WERI-Rb-1 (cell line): ENCODE data around the gene LRFN2.

Experiments used
- DNase-seq: peaks from one replicate; pipeline ENCODE4 v3.0.0-alpha.2; 2020
- H3K27ac ChIP-seq: fragments of 250-450 bp; sonication (Bioruptor Pico); 2 replicates; pipeline ENCODE4 v1.5.1; 2020; ENCODE audit warnings: mild to moderate bottlenecking, moderate library complexity
- H3K27me3 ChIP-seq: fragments of 250-450 bp; sonication (Bioruptor Pico); 2 replicates; pipeline ENCODE4 v1.5.1; 2021; ENCODE audit warnings: mild to moderate bottlenecking, low read depth, moderate library complexity; ENCODE audit not compliant: insufficient read depth, severe bottlenecking
- H3K36me3 ChIP-seq: fragments of 250-450 bp; sonication (Bioruptor Pico); 2 replicates; pipeline ENCODE4 v1.5.1; 2020; ENCODE audit warnings: mild to moderate bottlenecking, moderate library complexity
- H3K4me3 ChIP-seq: 2 replicates; pipeline ENCODE4 v1.5.1; 2011; ENCODE audit warnings: low read depth, mild to moderate bottlenecking, control low read depth, low read length
- H3K9me3 ChIP-seq: fragments of 250-450 bp; sonication (Bioruptor Pico); 2 replicates; pipeline ENCODE4 v1.5.1; 2021; ENCODE audit warnings: mild to moderate bottlenecking, moderate library complexity; ENCODE audit not compliant: severe bottlenecking
- TF ChIP-seq, protein P1 (sequence below): IDR thresholded peaks from 2 replicates; pipeline ENCODE4 v1.5.1; 2011; ENCODE audit warnings: low read depth, mild to moderate bottlenecking, control low read depth, inconsistent platforms, low read length

The LRFN2 gene

DNA sequence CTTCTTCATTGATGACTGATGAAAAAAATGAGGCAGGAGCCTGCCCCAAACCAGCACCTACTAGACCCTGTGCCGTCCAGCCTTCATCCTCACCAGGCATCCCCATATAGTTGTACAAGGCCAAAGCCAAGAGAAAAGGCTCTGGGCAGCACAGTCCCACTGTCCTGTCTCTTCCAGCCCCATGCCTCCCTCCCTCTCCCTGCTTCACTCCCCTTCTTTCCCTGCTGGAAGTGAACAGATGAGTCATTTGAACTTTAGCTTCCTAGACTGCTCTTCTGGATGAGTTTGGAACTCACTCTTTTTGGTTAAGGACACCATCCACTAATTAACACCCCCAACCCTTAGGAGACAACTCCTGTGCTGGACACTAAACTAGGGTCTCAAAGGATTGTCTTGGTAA lies 235.2 kb downstream of the LRFN2 start:
- H3K36me3 ChIP-seq: no peaks in the 10 kb centered on the region
- H3K9me3 ChIP-seq: no peaks in the 10 kb centered on the region
- DNase-seq: no peak
- TF ChIP-seq, protein P1, sequence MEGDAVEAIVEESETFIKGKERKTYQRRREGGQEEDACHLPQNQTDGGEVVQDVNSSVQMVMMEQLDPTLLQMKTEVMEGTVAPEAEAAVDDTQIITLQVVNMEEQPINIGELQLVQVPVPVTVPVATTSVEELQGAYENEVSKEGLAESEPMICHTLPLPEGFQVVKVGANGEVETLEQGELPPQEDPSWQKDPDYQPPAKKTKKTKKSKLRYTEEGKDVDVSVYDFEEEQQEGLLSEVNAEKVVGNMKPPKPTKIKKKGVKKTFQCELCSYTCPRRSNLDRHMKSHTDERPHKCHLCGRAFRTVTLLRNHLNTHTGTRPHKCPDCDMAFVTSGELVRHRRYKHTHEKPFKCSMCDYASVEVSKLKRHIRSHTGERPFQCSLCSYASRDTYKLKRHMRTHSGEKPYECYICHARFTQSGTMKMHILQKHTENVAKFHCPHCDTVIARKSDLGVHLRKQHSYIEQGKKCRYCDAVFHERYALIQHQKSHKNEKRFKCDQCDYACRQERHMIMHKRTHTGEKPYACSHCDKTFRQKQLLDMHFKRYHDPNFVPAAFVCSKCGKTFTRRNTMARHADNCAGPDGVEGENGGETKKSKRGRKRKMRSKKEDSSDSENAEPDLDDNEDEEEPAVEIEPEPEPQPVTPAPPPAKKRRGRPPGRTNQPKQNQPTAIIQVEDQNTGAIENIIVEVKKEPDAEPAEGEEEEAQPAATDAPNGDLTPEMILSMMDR: no peak
- H3K27me3 ChIP-seq: no peaks in the 10 kb centered on the region
- no peak overlapping the region for H3K4me3 ChIP-seq
- no peak overlapping the region for H3K27ac ChIP-seq

DNA sequence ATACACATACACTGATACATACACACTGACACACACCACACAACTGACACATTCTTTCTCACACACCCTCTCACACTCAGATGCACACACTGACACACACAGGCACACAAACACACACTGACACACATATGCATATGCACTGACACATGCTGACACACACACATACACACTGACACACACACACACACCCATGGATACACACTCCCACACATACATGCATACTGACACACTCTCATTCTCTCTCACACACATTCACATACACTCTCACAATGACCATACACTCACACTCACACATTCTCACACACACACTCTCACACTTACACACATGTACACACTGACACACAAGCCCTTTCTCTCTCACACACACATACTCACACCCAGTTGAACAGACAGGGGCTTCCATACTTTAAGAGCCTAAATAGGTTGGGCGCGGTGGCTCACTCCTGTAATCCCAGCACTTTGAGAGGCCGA lies 236.4 kb downstream of the LRFN2 start:
- H3K27me3 ChIP-seq: no peaks in the 10 kb centered on the region
- no peak overlapping the region; the same call in 1 of the 2 replicates for H3K27ac ChIP-seq
- no peaks in the 10 kb centered on the region for H3K36me3 ChIP-seq
- no peak for DNase-seq
- no peak overlapping the region for H3K4me3 ChIP-seq
- TF ChIP-seq, protein P1: no peak
- H3K9me3 ChIP-seq: no peaks in the 10 kb centered on the region

DNA sequence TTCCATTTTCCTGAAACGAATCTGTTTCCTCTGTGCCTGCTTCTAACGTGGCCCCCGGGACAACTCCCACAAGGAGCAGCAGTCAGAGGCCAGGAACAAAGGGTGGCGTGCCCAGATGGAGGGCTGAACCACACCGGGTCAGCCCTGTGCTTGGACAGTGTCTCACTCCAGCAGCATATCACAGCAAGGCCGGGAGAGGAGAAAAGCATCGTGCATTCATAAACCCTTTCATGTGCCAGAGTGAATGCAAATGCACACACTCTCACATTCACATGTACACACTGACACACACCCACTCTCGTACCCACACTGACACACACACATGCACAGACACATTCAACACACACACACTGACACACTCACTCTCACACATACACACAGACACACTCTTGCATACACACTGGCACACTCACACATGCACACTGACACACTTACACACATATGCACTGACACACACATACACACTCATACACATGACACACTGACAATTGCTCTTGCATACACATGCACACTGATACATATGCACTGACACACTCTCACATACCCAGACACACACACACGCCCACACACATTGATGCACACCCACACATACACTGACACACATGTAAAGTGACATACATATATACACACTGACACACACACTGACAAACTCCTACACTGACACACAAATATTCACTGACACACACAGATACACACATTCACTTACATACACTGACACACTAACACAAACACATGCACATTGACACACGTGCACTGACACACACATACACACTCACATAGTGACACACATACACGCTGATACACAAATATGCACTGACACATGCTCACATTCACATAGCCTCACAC lies 237.0 kb downstream of the LRFN2 start:
- TF ChIP-seq, protein P1: no peak
- Histone ChIP-seq H3K27ac (peak overlapping the region; percentile 83), H3K9me3 (no peaks in the 10 kb centered on the region), H3K27me3 (no peaks in the 10 kb centered on the region), H3K36me3 (no peaks in the 10 kb centered on the region; the same call in 1 of the 2 replicates), H3K4me3 (no peak overlapping the region)
- DNase-seq: peak; percentile 66

DNA sequence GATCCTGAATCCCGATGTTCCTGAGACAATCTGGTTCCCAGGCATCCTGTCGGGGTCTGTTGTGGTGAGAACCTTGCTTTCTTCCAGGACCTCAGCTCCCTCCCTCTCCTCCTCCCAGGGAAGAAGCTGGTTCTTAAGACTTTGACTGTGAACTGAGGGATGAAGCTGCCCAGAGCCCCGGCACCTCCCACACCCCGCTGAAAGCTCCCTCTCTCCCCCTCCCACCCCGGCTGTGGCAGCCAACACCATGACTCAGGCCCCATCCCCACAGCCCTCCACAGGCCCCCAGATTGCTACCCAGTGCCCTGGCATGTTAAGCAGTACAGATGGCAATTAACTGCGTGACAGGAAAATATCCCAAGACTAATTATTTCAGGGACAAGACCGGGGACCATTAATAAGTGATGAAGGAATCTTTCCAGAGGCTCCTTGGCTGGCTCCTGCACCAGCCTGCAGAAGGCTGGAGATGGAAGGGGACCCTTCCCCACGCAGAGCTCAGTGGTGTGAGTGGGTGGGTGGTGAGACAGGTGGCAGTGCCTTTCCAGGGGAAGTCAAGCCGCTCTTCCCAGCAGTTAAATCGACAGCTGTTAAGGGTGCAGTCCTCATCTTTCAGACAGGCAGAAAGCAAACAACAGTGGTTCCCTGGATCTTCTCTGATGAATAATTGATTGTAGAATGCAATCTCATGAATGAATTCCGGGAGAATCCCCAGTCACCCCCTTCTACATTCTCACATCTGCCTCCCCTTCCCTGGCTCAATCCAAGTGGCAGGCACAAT lies 237.9 kb downstream of the LRFN2 start:
- peaks cover 3% of the 10 kb centered on the region; the same call in 1 of the 2 replicates for H3K36me3 ChIP-seq
- peak; percentile 91 for DNase-seq
- no peak overlapping the region for H3K4me3 ChIP-seq
- H3K27me3 ChIP-seq: no peaks in the 10 kb centered on the region
- no peaks in the 10 kb centered on the region for H3K9me3 ChIP-seq
- peak overlapping the region; percentile 83 for H3K27ac ChIP-seq
- TF ChIP-seq, protein P1: no peak

DNA sequence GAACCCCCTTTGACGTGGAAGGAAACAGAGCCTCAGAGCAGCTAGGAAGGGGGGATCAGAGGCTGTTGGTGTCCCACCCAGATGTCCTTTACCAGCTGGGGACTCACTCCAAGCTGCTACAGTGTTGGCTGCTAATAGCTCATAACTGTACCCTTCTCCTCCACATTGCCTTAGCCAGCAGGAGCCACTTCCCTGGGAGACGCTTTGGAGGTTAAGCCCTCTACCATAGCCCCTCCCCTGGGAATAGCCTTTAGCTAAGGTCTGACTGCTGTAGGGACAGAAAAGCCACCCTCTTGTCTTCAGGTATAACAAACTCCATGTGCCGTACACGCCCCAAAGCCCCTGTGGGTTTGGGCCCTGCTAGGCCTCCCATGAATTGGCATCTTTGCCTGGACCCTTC lies 238.6 kb downstream of the LRFN2 start:
- Histone ChIP-seq H3K4me3 (no peak overlapping the region), H3K27me3 (no peaks in the 10 kb centered on the region), H3K9me3 (no peaks in the 10 kb centered on the region), H3K27ac (peak overlapping the region; percentile 83), H3K36me3 (peaks cover 3% of the 10 kb centered on the region; the same call in 1 of the 2 replicates)
- peak; percentile 75 for DNase-seq
- TF ChIP-seq, protein P1: no peak
